Smooth muscle cell (in vitro differentiated cells): ENCODE results near the gene PCED1B. TPM values are rescaled to one million over a fixed set of nuclear protein-coding genes. Genes with fewer than 3 reads are reported as not detected.

Experiments
- DNase-seq: peaks from one replicate; lab custom pipeline; 2025; ENCODE audit not compliant: unreplicated experiment; lab: John Stamatoyannopoulos, UW
- H2AFZ ChIP-seq: fragments of 200-600 bp; sonication (generic); 2 replicates; pipeline ENCODE4 v1.6.0; 2016; ENCODE audit warnings: antibody characterized with exemption, low read depth, mild to moderate bottlenecking
- H3F3A ChIP-seq: fragments of 200-600 bp; sonication (generic); 2 replicates; pipeline ENCODE4 v1.6.0; 2017; ENCODE audit warnings: antibody characterized with exemption, low read depth
- H3K27ac ChIP-seq: fragments of 200-600 bp; sonication (generic); 2 replicates; pipeline ENCODE4 v1.5.1; 2016; ENCODE audit warnings: low read depth, mild to moderate bottlenecking
- H3K27me3 ChIP-seq: fragments of 200-600 bp; sonication (generic); 2 replicates; pipeline ENCODE4 v1.6.1; 2016; ENCODE audit warnings: low read depth, mild to moderate bottlenecking
- H3K36me3 ChIP-seq: fragments of 200-600 bp; sonication (generic); 2 replicates; pipeline ENCODE4 v1.5.1; 2016; ENCODE audit warnings: low read depth
- H3K4me1 ChIP-seq: fragments of 200-600 bp; sonication (generic); 2 replicates; pipeline ENCODE4 v1.5.1; 2016; ENCODE audit warnings: low read depth
- H3K4me2 ChIP-seq: fragments of 200-600 bp; sonication (generic); 2 replicates; pipeline ENCODE4 v1.6.0; 2016; ENCODE audit warnings: mild to moderate bottlenecking
- H3K4me3 ChIP-seq: fragments of 200-600 bp; sonication (generic); 2 replicates; pipeline ENCODE4 v1.5.1; 2016; ENCODE audit warnings: mild to moderate bottlenecking
- H3K79me2 ChIP-seq: fragments of 200-600 bp; sonication (generic); 2 replicates; pipeline ENCODE4 v1.6.0; 2016; ENCODE audit warnings: low read depth, mild to moderate bottlenecking
- H3K9ac ChIP-seq: fragments of 200-600 bp; sonication (generic); 2 replicates; pipeline ENCODE4 v1.6.0; 2016; ENCODE audit warnings: low read depth
- H3K9me3 ChIP-seq: fragments of 200-600 bp; sonication (generic); replicated peaks from 2 replicates; pipeline ENCODE4 v1.5.1; 2016; ENCODE audit warnings: low read depth
- H4K20me1 ChIP-seq: fragments of 200-600 bp; sonication (generic); 2 replicates; pipeline ENCODE4 v1.6.0; 2016; ENCODE audit warnings: low read depth
- CTCF ChIP-seq: fragments of 200-600 bp; sonication (generic); IDR thresholded peaks from 2 replicates; pipeline ENCODE4 v1.5.1; 2017; ENCODE audit warnings: borderline replicate concordance, mild to moderate bottlenecking, antibody characterized with exemption; ENCODE audit not compliant: insufficient read depth, poor library complexity, severe bottlenecking
- WGBS: methylation state at CpG from one replicate; pipeline ENCODE4 v1.1.7; 2016; ENCODE audit warnings: low lambda C conversion rate; 5-methylcytosine and 5-hydroxymethylcytosine counted together
- polyA plus RNA-seq: library from polyadenylated mRNA; unstranded; fragments of >200 nt; fragmentation: Nextera tagmentation; extraction: Ambion mirVana; gene quantifications from 2 replicates; pipeline ENCODE4 v1.2.1, GENCODE V29; 2016
- total RNA-seq: library from RNA; depleted of rRNA; stranded (reverse); fragments of >200 nt; gene quantifications from 2 replicates; pipeline ENCODE4 v1.2.3, GENCODE V29; 2014

Gene PCED1B
- total and polyA plus RNA-seq, 2 experiments from 2014 or later = 2.7 to 3.5 TPM

- Histone ChIP-seq H2AFZ (no peak overlapping the region), H3K4me1 (no peaks in the 10 kb centered on the region), H3K27ac (no peak overlapping the region), H4K20me1 (peaks cover 14% of the 10 kb centered on the region), H3K4me3 (no peak overlapping the region), H3K27me3 (no peaks in the 10 kb centered on the region), H3K36me3 (no peaks in the 10 kb centered on the region), H3K79me2 (peaks cover 25% of the 10 kb centered on the region), H3K4me2 (no peak overlapping the region), H3F3A (no peaks in the 10 kb centered on the region), H3K9me3 (no peaks in the 10 kb centered on the region), H3K9ac (no peak overlapping the region)
- TF ChIP-seq CTCF = no peak
- no peak for DNase-seq
- 97% methylated on average over 2 of the region's 2 CpGs for WGBS
Measured at GRCh38 chr12:47074757-47075156, 4.7 kb upstream of the PCED1B start.

GRCh38 chr12:47075192-47076084 is 4.0 kb upstream of the PCED1B start:
- Histone ChIP-seq H3K27me3 (no peaks in the 10 kb centered on the region), H3K9ac (no peak overlapping the region), H2AFZ (no peak overlapping the region), H3K79me2 (peaks cover 25% of the 10 kb centered on the region), H3F3A (peaks cover 3% of the 10 kb centered on the region), H3K36me3 (no peaks in the 10 kb centered on the region), H3K4me1 (no peaks in the 10 kb centered on the region), H3K9me3 (no peaks in the 10 kb centered on the region), H4K20me1 (peaks cover 14% of the 10 kb centered on the region), H3K4me2 (peak overlapping the region; percentile 83), H3K27ac (no peak overlapping the region), H3K4me3 (no peak overlapping the region)
- no peak for TF ChIP-seq CTCF
- DNase-seq = no peak
- 92% methylated on average over 7 of the region's 7 CpGs for WGBS

- Histone ChIP-seq H3K79me2 (peaks cover 25% of the 10 kb centered on the region), H4K20me1 (peaks cover 14% of the 10 kb centered on the region), H2AFZ (no peak overlapping the region), H3F3A (peaks cover 14% of the 10 kb centered on the region), H3K36me3 (no peaks in the 10 kb centered on the region), H3K4me2 (peak overlapping the region; percentile 83), H3K27ac (no peak overlapping the region), H3K4me1 (no peaks in the 10 kb centered on the region), H3K4me3 (peak overlapping the region; percentile 80), H3K9me3 (no peaks in the 10 kb centered on the region), H3K27me3 (no peaks in the 10 kb centered on the region), H3K9ac (no peak overlapping the region)
- TF ChIP-seq CTCF = no peak
- WGBS = 90% methylated on average over 17 of the region's 17 CpGs
- DNase-seq = no peak
Measured at GRCh38 chr12:47077206-47078085, 2.0 kb upstream of the PCED1B start.
